H4 (cell line): ENCODE results near the gene CINP. TPM values are rescaled to one million over a fixed set of nuclear protein-coding genes. Genes with fewer than 3 reads are reported as not detected.
"Not testable (repeated sequence)": the region's sequence is repeated elsewhere in the genome, so short reads cannot be mapped to it uniquely, and the experiment has no call there.

Experiments used
- DNase-seq: peaks from one replicate; pipeline ENCODE4 v3.0.0-alpha.2; 2015; ENCODE audit warnings: low spot score
- total RNA-seq: library from RNA; depleted of rRNA; stranded (reverse); fragments of >200 nt; shearing (Covaris generic); gene quantifications from 2 replicates; pipeline ENCODE4 v1.2.3, GENCODE V29; 2014; rRNA removed

The CINP gene
- total RNA-seq, 1 experiment from 2014 or later: 51.8 TPM

DNA sequence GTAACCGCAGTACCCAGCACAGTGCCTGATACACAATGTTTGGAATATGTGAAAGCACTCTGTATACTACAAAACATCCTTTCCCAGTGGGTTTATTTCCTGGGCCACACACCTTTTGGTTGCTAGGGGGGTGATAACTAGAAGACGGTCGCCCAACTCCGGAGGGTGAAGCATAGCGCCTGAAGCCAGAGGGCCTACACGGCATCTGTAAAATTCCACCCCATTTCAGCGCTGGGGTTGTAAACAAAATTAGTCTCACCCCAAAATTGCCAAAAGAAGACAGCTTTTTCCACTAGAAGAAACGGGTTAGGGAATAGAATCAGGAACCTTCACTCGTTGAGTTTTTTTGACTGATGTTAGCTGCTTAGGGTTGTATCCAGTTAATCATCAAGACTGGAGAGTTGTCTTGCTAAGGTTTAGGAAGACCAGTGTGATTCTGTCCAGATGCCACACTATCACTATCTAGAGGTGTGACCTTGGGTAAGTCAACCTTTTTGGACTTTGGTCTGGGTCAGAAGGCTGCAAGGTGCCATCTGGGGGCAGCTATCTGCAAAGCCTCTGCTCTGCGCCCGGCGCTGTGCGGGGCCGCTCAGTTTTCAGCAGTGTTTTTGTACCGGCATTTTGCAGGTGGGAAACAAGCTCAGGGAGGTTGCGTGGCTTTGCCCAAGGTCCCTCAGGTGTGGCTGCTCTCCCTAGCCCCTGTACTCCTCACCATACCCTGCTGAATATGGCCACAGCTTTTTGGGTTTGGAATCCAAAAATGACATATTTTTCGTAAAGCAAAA, 41.8 kb downstream of the CINP start:
- no peak for DNase-seq

DNA sequence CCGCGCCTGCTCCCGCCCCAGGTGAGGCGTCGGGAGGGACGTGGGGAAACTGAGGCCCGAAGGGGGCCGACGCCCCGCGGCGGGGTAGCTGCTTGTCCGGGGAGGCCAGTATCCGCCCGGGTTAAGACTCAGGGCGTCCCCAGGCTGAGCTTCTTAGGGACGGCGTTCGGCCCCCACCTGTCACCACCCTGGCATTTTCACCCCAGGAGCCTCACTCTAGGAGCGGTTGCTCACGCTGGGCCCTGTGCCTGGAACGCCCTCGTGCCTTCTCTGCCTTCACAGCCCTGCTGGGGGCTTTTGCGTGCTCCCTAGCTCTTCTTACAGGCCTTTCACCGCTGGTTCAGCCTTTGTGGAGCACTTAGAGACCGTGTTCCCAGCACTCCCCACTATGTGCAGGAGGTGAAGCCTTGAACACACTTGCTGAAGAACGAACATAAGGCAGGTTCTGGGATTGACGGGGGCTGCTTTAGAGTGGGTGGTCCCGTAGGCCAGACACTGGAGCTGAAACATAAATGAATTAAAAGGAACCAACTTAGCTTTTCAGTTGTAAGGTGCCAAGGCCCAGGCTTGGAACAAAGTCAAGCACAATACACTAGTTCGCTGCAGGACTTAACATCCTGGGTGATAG, 42.5 kb downstream of the CINP start:
- no peak for DNase-seq

DNA sequence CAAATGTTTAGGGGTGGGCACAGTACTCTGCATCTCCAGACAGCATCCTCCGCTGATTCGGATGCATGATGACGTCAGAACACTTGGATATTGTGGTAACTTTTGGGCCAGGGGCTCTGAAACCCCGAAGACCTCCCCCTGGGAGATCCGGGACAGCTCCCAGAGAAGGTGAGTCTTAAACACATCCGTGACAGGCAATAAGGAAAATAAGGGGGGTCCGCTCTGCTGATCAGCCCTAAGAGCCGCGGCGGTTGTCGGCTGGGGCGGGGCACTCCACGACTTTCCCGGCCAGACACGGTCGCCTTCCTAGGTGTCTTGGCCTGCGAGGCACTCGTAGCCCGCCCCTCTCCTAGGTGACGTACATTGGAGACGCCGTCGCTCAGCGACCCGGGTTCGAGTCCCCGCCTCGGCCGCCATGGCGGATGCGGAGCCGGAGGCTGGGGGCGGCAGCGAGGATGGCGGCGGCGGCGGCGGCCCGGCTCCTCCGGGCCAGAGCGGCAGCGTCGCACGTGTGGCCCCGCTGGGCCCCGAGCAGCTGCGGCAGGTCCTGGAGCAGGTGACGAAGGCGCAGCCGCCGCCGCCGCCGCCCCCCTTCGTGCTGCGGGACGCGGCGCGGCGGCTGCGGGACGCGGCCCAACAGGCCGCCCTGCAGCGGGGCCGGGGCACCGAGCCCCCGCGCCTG, 43.2 kb downstream of the CINP start, which contains the start of gene ZNF839:
Gene ZNF839 (plus strand): TSS at position 396 of the 682 bp plus-strand sequence. CDS start 20 bp downstream, at position 416.
- DNase-seq: peak; percentile 90

DNA sequence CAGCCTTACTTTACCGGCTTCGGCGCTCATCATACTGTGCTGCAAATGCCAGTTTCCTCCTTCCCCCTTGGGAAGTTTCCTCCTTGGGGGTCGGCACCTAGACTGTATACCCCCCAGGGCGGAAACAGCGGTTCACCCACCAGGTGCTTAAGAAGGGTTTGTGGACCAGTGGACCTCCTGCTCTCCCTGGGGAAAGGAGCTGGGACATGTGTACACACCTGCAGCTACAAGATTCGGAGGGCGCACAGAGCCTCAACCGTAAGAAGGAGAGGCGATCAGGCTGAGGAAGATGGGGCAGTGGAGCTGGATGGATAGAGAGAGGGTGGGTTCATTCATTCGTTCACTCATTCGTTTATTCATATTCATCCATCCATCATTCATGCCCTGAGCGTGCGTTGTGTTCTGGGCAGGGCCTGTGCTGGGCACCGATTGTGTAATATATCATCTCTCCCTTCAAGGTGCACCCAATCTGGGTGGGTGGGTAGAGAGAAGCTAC, 43.9 kb downstream of the CINP start:
- no peak for DNase-seq

DNA sequence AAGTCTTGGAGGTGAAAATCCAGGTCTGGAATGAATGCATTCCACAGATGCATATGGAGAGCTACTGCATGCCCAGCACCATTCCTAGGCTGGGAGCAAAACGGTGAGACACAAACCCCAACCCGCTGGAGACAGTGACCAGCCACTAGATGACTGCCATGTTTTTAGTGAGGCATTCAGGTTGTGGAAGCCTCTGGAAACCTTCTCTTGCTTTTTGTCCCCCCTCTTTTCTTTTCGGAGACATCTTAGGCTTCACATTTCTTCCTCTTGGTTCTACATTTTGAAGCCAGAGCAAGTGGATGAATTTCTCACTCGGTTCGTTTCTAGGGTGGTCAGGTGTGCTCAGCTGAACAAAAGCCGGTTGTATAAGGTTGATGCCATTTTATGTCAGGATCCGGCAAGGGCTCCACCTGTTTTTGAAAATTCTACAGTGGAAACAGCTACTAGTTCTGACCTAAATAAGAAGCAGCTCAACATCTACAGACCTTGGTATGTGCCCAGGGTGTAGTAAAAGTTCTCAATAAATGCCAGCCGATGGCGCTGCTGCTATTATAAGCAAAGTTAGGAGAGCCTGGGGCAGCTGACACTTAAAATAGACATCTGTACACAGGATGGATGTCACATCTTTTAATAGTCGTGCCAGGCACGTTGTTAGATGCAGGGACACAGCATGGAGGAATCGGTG, 45.0 kb downstream of the CINP start:
- DNase-seq: no peak

DNA sequence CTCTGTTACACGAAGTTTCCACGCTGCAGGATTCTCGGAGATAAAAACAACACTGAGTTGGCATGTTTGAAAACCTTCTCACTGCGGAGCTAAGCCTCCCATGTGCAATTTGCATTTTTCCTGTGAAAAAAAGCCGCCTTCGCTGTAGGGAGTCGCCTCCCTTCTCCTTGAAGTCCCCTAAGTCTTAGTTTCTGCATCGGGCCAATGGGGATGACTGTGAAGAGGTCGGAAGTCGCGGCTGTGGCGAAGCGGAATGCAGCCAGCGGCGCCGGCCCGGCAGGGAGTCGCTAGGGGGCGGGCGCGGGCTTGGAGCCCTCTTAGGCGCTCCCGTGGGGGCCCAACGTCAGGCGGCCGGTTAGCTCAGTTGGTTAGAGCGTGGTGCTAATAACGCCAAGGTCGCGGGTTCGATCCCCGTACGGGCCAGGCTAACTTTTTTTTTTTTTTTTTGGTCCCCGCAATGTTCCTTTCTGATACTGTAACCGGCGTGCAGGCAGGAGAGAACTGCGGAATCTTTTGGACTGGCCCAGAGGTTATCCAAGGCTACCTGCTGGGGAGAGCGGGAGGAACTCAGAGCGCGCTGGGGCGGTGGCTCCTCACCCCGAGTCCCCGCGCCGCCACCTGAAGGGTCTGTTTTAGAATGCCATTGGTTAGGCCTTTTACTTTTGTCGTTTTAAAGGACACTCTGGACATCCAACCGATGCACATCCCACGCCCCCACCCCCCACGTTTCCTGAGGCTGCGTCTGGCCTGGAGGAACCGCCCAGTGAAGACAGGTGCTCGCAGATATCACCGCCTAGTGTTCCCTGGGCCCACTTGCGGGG, 45.7 kb downstream of the CINP start:
- DNase-seq: peak; percentile 89

DNA sequence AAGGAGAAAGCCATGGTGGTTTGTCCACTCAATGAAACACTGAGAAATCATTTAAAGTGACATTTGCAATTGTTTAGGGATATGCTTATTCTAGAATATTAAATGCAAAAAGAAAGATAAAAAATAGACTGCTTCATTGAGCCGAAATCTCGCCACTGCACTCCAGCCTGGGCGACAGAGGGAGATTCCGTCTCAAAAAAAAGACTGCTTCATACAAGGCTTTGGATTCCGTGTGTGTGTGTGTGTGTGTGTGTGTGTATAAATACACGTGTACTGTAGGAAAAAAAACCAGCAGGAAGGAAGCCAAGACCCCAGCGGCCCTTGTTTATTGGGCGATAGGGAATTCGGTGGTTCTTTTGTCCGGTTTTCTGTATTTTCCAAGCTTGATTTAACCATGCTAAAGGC, 46.4 kb downstream of the CINP start:
- DNase-seq: peak; percentile 52

DNA sequence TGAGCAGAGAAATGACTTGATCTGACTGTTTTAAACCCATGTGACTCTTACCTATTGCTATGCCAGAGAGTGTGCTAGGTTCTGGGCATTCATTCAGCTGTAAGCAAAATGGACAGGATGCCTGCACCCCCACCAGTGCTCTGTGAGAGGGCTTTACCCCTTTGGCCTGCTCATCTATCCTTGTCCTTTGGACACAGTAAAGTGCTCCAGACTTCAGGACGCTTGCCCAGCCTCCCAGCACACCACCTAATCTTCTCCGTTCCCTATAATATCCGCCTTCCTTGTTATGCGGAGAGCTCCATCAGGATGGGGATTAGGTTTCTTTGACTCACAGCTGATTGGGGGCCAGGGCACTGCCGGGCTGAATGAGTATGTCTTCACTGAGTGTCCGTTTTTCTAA, 47.6 kb downstream of the CINP start:
- no peak for DNase-seq

DNA sequence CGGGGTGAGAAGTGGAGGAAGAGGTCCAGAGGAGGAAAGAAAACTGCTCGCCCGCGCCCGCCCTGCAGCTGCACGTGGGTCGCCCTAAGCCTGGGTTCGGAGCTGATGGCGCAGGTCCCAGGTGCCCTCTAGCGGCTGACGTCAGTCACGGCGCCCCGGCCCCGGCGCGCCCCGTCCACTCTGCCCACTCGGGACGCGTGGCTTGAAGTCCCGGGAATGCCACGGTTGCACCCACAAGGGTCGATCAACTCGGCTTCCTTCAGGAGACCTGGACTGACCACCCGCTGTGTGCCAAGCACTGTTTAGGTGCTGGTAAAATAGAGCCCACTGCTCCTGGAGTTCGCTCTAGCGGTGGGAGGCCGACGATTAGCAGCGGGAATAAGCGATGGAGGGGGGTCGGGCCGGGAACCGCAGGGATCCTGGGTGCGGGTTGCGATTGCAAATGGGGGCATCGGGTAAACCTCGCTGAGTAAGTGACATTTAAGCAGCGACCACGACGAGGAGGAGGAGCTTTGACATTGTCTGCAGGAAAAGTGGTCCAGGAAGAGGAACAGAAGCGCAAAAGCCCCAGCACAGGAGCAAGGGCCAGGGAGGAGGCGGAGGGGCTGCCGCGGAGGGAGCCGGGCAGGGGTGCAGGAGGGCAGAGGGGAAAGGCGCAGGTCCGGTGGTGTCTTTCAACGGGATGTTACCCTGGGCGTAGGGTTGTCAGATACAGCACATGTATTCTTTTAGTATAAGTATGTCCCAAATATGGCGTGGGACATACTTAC, 48.3 kb downstream of the CINP start:
- DNase-seq: peak; percentile 68

DNA sequence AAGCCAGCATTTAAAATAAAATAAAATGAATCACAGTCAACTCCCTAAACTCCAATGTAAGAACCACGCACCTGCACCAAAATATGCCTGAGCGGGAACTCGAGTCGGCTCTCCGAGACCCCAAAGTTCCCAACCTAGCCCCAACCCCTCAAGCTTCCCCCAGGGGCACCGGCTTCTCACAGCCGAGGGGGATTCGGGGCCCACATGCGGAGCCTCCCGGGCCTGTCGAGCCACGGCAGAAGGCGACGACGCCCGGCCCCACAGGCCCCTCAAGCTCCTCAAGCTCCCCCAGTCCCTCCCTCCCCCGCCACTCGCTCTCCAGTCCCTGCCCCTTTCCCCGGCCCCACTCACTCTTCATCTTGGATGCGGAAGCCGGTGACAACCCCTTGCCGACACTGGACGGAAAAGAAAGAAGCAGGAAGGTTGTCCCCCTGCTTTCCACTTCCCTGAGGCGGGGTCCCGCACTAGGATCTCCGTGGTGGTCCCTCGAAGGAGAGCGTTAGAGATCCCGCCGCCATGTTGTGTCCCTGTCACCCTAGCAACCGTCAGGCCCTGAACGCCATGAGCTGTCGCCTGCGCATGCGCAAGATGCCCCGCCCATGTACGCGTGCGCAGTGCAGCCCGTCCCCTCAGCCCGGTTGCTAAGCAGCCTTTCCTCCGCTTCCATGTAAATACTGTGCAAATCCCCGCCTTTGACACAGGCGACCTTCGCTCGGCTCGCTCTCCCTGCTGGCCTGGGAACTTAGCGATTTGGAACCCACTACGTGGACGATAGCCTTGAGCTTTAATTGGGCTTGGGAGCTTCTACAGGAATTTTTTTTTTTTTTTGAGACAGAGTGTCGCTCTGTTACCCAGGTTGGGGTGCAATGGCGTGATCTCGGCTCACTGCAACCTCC, 57.8 kb downstream of the CINP start, which contains the start of gene MOK:
Gene MOK (minus strand): TSS at position 554 of the 896 bp plus-strand sequence. CDS start 196 bp downstream, at position 358.
- peak; percentile 95 for DNase-seq

DNA sequence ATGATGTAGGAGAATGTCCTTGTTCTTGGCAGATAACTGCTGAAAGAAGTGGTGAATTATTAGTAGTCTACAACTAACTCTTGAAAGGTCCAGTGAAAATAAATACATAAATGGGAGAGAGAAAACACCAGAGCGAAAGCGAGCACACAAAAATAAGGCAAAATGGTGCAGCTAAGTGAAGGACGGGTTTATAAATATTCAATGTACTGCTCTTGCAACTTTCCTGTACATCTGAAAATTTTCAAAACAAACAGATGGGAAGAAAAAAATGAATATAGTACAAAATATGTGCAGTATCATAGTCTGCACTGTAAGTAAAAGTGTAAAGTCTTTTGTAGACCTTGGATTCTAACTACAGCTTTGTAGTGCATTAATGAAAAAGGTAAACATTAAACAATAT, 59.0 kb downstream of the CINP start:
- no peak for DNase-seq

DNA sequence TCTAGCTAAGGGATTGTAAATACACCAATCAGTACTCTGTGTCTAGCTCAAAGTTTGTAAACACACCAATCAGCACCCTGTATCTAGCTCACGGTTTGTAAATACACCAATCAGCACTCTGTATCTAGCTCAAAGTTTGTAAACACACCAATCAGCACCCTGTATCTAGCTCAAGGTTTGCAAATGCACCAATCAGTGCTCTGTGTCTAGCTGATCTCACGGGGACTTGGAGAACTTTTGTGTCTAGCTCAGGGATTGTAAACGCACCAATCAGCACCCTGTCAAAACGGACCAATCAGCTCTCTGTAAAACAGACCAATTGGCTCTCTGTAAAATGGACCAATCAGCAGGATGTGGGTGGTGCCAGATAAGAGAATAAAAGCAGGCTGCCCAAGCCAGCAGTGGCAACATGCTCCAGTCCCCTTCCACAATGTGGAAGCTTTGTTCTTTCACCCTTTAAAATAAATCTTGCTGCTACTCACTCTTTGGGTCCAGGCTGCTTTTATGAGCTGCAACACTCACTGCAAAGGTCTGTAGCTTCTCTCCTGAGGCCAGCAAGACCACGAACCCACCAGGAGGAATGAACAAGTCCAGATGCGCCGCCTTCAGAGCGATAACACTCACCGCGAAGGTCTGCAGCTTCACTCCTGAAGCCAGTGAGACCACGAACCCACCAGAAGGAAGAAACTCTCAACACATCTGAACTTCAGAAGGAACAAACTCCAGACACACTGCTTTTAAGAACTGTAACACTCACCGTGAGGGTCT, 64.2 kb downstream of the CINP start:
- not testable (repeated sequence) for DNase-seq

Other genes with a start within 250 kb of the CINP start
- gene WDR20, start 223.0 kb downstream of the CINP start, total RNA-seq: 10.7 and 20.3 TPM in 2 replicates
- gene MOK, start 57.7 kb downstream of the CINP start, total RNA-seq: 1.6 and 2.0 TPM in 2 replicates
- 2.7 and 5.0 TPM in 2 replicates for gene ZNF839, start 43.1 kb downstream of the CINP start, total RNA-seq
- gene TECPR2, start 51 bp upstream of the CINP start, total RNA-seq: 3.0 and 3.6 TPM in 2 replicates
- 4.4 and 8.7 TPM in 2 replicates for gene ANKRD9, start 146.9 kb upstream of the CINP start, total RNA-seq
- gene RCOR1, start 229.8 kb upstream of the CINP start, total RNA-seq: 8.7 and 32.9 TPM in 2 replicates